NCI-H774 (cell line): ENCODE data around the gene CGB2.
"Not testable (repeated sequence)": the region's sequence is repeated elsewhere in the genome, so short reads cannot be mapped to it uniquely, and the experiment has no call there.

ENCODE experiments used
- DNase-seq: peaks from one replicate; lab custom pipeline; 2025; lab: John Stamatoyannopoulos, UW

Gene CGB2

GRCh38 chr19:49038111-49038510, 6.4 kb downstream of the CGB2 start:
- not testable (repeated sequence) for DNase-seq

- not testable (repeated sequence) for DNase-seq
Measured at GRCh38 chr19:49038557-49039276, 7.0 kb downstream of the CGB2 start.

- not testable (repeated sequence) for DNase-seq
Measured at GRCh38 chr19:49039736-49040135, 8.0 kb downstream of the CGB2 start.

GRCh38 chr19:49042177-49042576, 10.5 kb downstream of the CGB2 start:
- no peak for DNase-seq

- not testable (repeated sequence) for DNase-seq
Measured at GRCh38 chr19:49042666-49043065, 11.0 kb downstream of the CGB2 start.

GRCh38 chr19:49043548-49043947, 11.9 kb downstream of the CGB2 start, which contains the start of gene CGB5:
TSS of gene CGB5 (plus strand) at chr19:49043848. CDS start at chr19:49044210, 362 bp downstream.
- DNase-seq: not testable (repeated sequence)

- DNase-seq: not testable (repeated sequence)
Measured at GRCh38 chr19:49049011-49049410, 17.3 kb downstream of the CGB2 start, which contains the start of gene CGB8. TSS of gene CGB8 (minus strand) at chr19:49049111. CDS start at chr19:49048739, 372 bp downstream.

GRCh38 chr19:49049834-49050233, 18.1 kb downstream of the CGB2 start:
- not testable (repeated sequence) for DNase-seq

- not testable (repeated sequence) for DNase-seq
Measured at GRCh38 chr19:49050376-49051033, 18.8 kb downstream of the CGB2 start.

- DNase-seq: peak; percentile 59
Measured at GRCh38 chr19:49056101-49056901, 24.6 kb downstream of the CGB2 start.

GRCh38 chr19:49056902-49057596, 25.4 kb downstream of the CGB2 start:
- DNase-seq: not testable (repeated sequence)

GRCh38 chr19:49057636-49058234, 26.0 kb downstream of the CGB2 start, which contains the start of gene CGB7:
TSS of gene CGB7 (minus strand) at chr19:49057749. CDS start at chr19:49055375, 2,374 bp downstream.
- DNase-seq: peak; percentile 32

GRCh38 chr19:49058562-49058961, 26.9 kb downstream of the CGB2 start:
- no peak for DNase-seq

GRCh38 chr19:49059053-49059452, 27.4 kb downstream of the CGB2 start:
- no peak for DNase-seq

GRCh38 chr19:49061000-49061399, 29.3 kb downstream of the CGB2 start:
- no peak for DNase-seq

- DNase-seq: no peak
Measured at GRCh38 chr19:49061445-49061844, 29.8 kb downstream of the CGB2 start.

GRCh38 chr19:49064029-49064629, 32.4 kb downstream of the CGB2 start:
- DNase-seq: no peak

GRCh38 chr19:49064768-49065611, 33.3 kb downstream of the CGB2 start, which contains the start of gene NTF4:
TSS of gene NTF4 (minus strand) at chr19:49064818. CDS start at chr19:49061997, 2,821 bp downstream.
- no peak for DNase-seq

GRCh38 chr19:49065905-49066512, 34.3 kb downstream of the CGB2 start:
- DNase-seq: no peak
